HCT116 (cell line): ENCODE data around the gene SYT9. TPM values are rescaled to one million over a fixed set of nuclear protein-coding genes. Genes with fewer than 3 reads are reported as not detected.

ENCODE experiments used
- ATAC-seq: fragments of 200-7000 bp; cut with Tn5 transposase; 2 replicates; pipeline ENCODE4 v1.9.1; 2020; ENCODE audit warnings: mild to moderate bottlenecking, moderate library complexity
- BruUV-seq: library from RNA; stranded (reverse); fragments of 400-500 nt; replicated peaks from 2 replicates; lab custom pipeline; 2021; lab: Mats Ljungman, UMichigan
- CTCF ChIA-PET: fragments of 300-600 bp; sonication (Branson Sonifier 250); formaldehyde crosslinking; loops from one replicate; lab custom pipeline; 2021; ENCODE audit warnings: antibody characterized with exemption; lab: Charles Lee
- POLR2A ChIA-PET: fragments of 300-600, 350-600 bp; sonication (Branson Sonifier 250); formaldehyde crosslinking; loops from one replicate; lab custom pipeline; 2021; ENCODE audit warnings: antibody characterized with exemption; lab: Charles Lee
- RAD21 ChIA-PET, 2 experiments: fragments of 300-600 bp; sonication (Branson Sonifier 250); formaldehyde crosslinking; loops; one replicate each; lab custom pipeline; 2023; ENCODE audit warnings: low total read pairs in 2 of 2; ENCODE audit not compliant: uncharacterized antibody in 2 of 2, unreplicated experiment in 2 of 2, low non-redundant PET in 1 of 2; lab: Charles Lee
- DNase-seq: peaks from one replicate; pipeline ENCODE4 v3.0.0-alpha.2; 2010; ENCODE audit warnings: low read depth, low spot score
- H2AFZ ChIP-seq: fragments of 200-600 bp; shearing (Covaris generic), sonication (generic); 2 replicates; pipeline ENCODE4 v1.6.1; 2017; ENCODE audit warnings: low read depth, mixed run types, mixed read lengths, antibody characterized with exemption, low read length; ENCODE audit not compliant: poor library complexity, severe bottlenecking
- H3K27ac ChIP-seq: 2 replicates; pipeline ENCODE4 v1.5.1; 2012; ENCODE audit warnings: low read depth, low read length
- H3K27me3 ChIP-seq: fragments of 200-600 bp; sonication (generic); 2 replicates; pipeline ENCODE4 v1.6.1; 2016; ENCODE audit warnings: mixed run types, low read length, mixed read lengths; ENCODE audit not compliant: insufficient read depth
- H3K36me3 ChIP-seq, 2 experiments: fragments of 200-500 bp in 1 of 2; fragments of 200-600 bp in 1 of 2; sonication (Bioruptor generic) in 1 of 2; sonication (generic) in 1 of 2; 2 replicates each; pipeline versions ENCODE4 v1.5.1 to v1.6.1; 2014 to 2016; ENCODE audit warnings: low read length in 2 of 2, inconsistent platforms in 1 of 2, mixed read lengths in 1 of 2, mixed run types in 1 of 2; ENCODE audit not compliant: insufficient read depth in 2 of 2, control insufficient read depth in 1 of 2
- H3K4me1 ChIP-seq, 2 experiments: fragments of 200-600 bp in 1 of 2; sonication (generic) in 1 of 2; 2 replicates each; pipeline versions ENCODE4 v1.5.1 to v1.6.1; 2012 to 2017; ENCODE audit warnings: low read length in 2 of 2, inconsistent platforms in 1 of 2, mild to moderate bottlenecking in 1 of 2, mixed read lengths in 1 of 2, mixed run types in 1 of 2, moderate library complexity in 1 of 2; ENCODE audit not compliant: insufficient read depth in 2 of 2, control insufficient read depth in 1 of 2
- H3K4me2 ChIP-seq: fragments of 200-600 bp; sonication (generic); 2 replicates; pipeline ENCODE4 v1.6.1; 2017; ENCODE audit warnings: mixed run types, low read length, mixed read lengths
- H3K4me3 ChIP-seq, 2 experiments: fragments of 200-600 bp in 1 of 2; sonication (generic) in 1 of 2; replicated peaks in 1 of 2; 2 replicates each; pipeline ENCODE4 v1.5.1; 2011 to 2016; ENCODE audit warnings: low read length in 2 of 2, control low read depth in 1 of 2, low read depth in 1 of 2, mild to moderate bottlenecking in 1 of 2, mixed read lengths in 1 of 2, mixed run types in 1 of 2
- H3K79me2 ChIP-seq: fragments of 200-600 bp; sonication (generic); 2 replicates; pipeline ENCODE4 v1.6.1; 2017; ENCODE audit warnings: mild to moderate bottlenecking, mixed run types, low read length, moderate library complexity, mixed read lengths; ENCODE audit not compliant: insufficient read depth
- H3K9ac ChIP-seq: fragments of 200-600 bp; sonication (generic); 2 replicates; pipeline ENCODE4 v1.6.1; 2016; ENCODE audit warnings: low read length, mixed read lengths
- H3K9me2 ChIP-seq: fragments of 200-600 bp; sonication (generic), shearing (Covaris generic); 2 replicates; pipeline ENCODE4 v1.6.1; 2017; ENCODE audit warnings: mixed run types, mild to moderate bottlenecking, moderate library complexity; ENCODE audit not compliant: insufficient read depth
- H3K9me3 ChIP-seq, 2 experiments: fragments of 200-500 bp in 1 of 2; fragments of 200-600 bp in 1 of 2; sonication (Bioruptor generic) in 1 of 2; sonication (generic) in 1 of 2; 2 replicates each; pipeline ENCODE4 v1.6.1; 2014 to 2017; ENCODE audit warnings: low read length in 2 of 2, mixed read lengths in 2 of 2, inconsistent platforms in 1 of 2, low read depth in 1 of 2, mild to moderate bottlenecking in 1 of 2, mixed run types in 1 of 2, moderate library complexity in 1 of 2; ENCODE audit not compliant: control insufficient read depth in 1 of 2, insufficient read depth in 1 of 2
- H4K20me1 ChIP-seq: fragments of 200-600 bp; sonication (generic), shearing (Covaris generic); 2 replicates; pipeline ENCODE4 v1.6.1; 2017; ENCODE audit warnings: mixed run types, mild to moderate bottlenecking, moderate library complexity; ENCODE audit not compliant: insufficient read depth
- CBX3 ChIP-seq: IDR thresholded peaks from 2 replicates; pipeline ENCODE4 v1.6.1; 2012; ENCODE audit warnings: low read depth
- EZH2phosphoT487 ChIP-seq: fragments of 200-600 bp; IDR thresholded peaks from 2 replicates; pipeline ENCODE4 v1.6.1; 2018; ENCODE audit warnings: antibody characterized with exemption, borderline replicate concordance
- JUND ChIP-seq: IDR thresholded peaks from 2 replicates; pipeline ENCODE4 v1.6.1; 2012
- POLR2A ChIP-seq: IDR thresholded peaks from 2 replicates; pipeline ENCODE4 v1.7.0; 2011; ENCODE audit warnings: borderline replicate concordance; ENCODE audit not compliant: insufficient read depth, insufficient read length; ENCODE audit errors: extremely low read depth
- POLR2AphosphoS5 ChIP-seq: IDR thresholded peaks from 2 replicates; pipeline ENCODE4 v1.6.1; 2011; ENCODE audit warnings: mild to moderate bottlenecking, low read depth, low read length, moderate library complexity
- REST ChIP-seq: IDR thresholded peaks from 2 replicates; pipeline ENCODE4 v1.6.1; 2012; ENCODE audit warnings: low read depth
- SP1 ChIP-seq: IDR thresholded peaks from 2 replicates; pipeline ENCODE4 v1.6.1; 2012; ENCODE audit warnings: low read depth
- intact Hi-C: fragments of 100-400 bp; cut with micrococcal nuclease; formaldehyde crosslinking; loops from 2 replicates; pipeline ENCODE4 v1.10.0; 2022
- total RNA-seq: library from RNA; stranded (reverse); gene quantifications from one replicate; pipeline ENCODE4 v1.2.1, GENCODE V29; 2021; ENCODE audit not compliant: unreplicated experiment
- TF ChIP-seq, protein P1 (sequence below): IDR thresholded peaks from 2 replicates; pipeline ENCODE4 v1.6.1; 2011; ENCODE audit warnings: mild to moderate bottlenecking, low read length, moderate library complexity; ENCODE audit not compliant: insufficient replicate concordance; ENCODE audit errors: extremely low read depth
- TF ChIP-seq, protein P2 (sequence below), 3 experiments: fragments of 200-600 bp in 1 of 3; sonication (generic) in 1 of 3; IDR thresholded peaks in 2 of 3; conservative IDR thresholded peaks in 1 of 3; 2 replicates each; pipeline ENCODE4 v1.5.1; 2012 to 2017; ENCODE audit warnings: low read depth in 2 of 3, low read length in 2 of 3, antibody characterized with exemption in 1 of 3, borderline replicate concordance in 1 of 3, control low read depth in 1 of 3, mild to moderate bottlenecking in 1 of 3, mixed read lengths in 1 of 3, mixed run types in 1 of 3, moderate library complexity in 1 of 3; ENCODE audit not compliant: insufficient read depth in 1 of 3

The SYT9 gene
- total RNA-seq, 1 experiment from 2014 or later = not detected

DNA sequence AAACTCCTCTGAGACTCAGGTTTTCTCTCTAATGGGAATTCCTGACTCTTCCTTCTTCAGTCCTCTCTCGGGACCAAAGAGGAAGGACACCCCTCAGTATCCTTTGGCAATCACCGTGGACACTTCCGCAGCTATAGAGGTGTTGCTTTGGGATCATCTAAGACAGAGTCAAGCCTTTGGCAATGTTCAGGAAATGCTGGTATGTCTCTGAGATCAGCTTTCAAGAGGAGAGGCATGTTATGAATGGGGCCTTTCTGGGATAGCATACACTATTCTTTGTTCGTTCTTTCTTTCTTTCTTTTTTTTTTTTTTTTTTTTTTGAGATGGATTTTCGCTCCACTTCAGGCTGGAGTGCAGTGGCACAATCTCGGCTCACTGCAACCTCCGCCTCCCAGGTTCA is 219.4 kb downstream of the SYT9 start:
- H3K9me3 ChIP-seq = no peaks in the 10 kb centered on the region
- POLR2A ChIA-PET = no interaction called here
- H3K4me2 ChIP-seq = no peak overlapping the region
- no peaks in the 10 kb centered on the region for H4K20me1 ChIP-seq
- peaks cover 25% of the 10 kb centered on the region for H3K27me3 ChIP-seq
- no peaks in the 10 kb centered on the region for H3K9me2 ChIP-seq
- RAD21 ChIA-PET = no interaction called here
- CTCF ChIA-PET = interaction anchor here (0.7 kb wide), 1 partner anchor 11 kb away, joined by 3 read pairs; no protein-coding TSS in a partner anchor
- H3K4me1 ChIP-seq = no peaks in the 10 kb centered on the region
- H3K36me3 ChIP-seq = no peaks in the 10 kb centered on the region
- intact Hi-C loops = no loop called here
- no TSS peak for BruUV-seq
- no peak overlapping the region for H3K27ac ChIP-seq
- no peaks in the 10 kb centered on the region for H3K79me2 ChIP-seq
- H3K4me3 ChIP-seq = no peak overlapping the region
- TF ChIP-seq POLR2A (no peak), JUND (no peak), POLR2AphosphoS5 (no peak), EZH2phosphoT487 (no peak)
- TF ChIP-seq, protein P1, sequence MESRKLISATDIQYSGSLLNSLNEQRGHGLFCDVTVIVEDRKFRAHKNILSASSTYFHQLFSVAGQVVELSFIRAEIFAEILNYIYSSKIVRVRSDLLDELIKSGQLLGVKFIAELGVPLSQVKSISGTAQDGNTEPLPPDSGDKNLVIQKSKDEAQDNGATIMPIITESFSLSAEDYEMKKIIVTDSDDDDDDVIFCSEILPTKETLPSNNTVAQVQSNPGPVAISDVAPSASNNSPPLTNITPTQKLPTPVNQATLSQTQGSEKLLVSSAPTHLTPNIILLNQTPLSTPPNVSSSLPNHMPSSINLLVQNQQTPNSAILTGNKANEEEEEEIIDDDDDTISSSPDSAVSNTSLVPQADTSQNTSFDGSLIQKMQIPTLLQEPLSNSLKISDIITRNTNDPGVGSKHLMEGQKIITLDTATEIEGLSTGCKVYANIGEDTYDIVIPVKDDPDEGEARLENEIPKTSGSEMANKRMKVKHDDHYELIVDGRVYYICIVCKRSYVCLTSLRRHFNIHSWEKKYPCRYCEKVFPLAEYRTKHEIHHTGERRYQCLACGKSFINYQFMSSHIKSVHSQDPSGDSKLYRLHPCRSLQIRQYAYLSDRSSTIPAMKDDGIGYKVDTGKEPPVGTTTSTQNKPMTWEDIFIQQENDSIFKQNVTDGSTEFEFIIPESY = no peak
- ATAC-seq (no peak), DNase-seq (no peak)
- no peak overlapping the region for H2AFZ ChIP-seq
- H3K9ac ChIP-seq = no peak overlapping the region

- ChIA-PET CTCF (no interaction called here), RAD21 (no interaction called here), POLR2A (no interaction called here)
- Histone ChIP-seq H2AFZ (no peak overlapping the region), H3K4me3 (no peak overlapping the region), H3K9me2 (no peaks in the 10 kb centered on the region), H3K27me3 (peaks cover 45% of the 10 kb centered on the region), H4K20me1 (no peaks in the 10 kb centered on the region), H3K9ac (no peak overlapping the region), H3K27ac (no peak overlapping the region), H3K36me3 (no peaks in the 10 kb centered on the region), H3K9me3 (no peaks in the 10 kb centered on the region), H3K4me1 (no peaks in the 10 kb centered on the region), H3K79me2 (no peaks in the 10 kb centered on the region), H3K4me2 (no peak overlapping the region)
- ATAC-seq (no peak), DNase-seq (no peak)
- no TSS peak for BruUV-seq
- intact Hi-C loops = no loop called here
- TF ChIP-seq, protein P2, sequence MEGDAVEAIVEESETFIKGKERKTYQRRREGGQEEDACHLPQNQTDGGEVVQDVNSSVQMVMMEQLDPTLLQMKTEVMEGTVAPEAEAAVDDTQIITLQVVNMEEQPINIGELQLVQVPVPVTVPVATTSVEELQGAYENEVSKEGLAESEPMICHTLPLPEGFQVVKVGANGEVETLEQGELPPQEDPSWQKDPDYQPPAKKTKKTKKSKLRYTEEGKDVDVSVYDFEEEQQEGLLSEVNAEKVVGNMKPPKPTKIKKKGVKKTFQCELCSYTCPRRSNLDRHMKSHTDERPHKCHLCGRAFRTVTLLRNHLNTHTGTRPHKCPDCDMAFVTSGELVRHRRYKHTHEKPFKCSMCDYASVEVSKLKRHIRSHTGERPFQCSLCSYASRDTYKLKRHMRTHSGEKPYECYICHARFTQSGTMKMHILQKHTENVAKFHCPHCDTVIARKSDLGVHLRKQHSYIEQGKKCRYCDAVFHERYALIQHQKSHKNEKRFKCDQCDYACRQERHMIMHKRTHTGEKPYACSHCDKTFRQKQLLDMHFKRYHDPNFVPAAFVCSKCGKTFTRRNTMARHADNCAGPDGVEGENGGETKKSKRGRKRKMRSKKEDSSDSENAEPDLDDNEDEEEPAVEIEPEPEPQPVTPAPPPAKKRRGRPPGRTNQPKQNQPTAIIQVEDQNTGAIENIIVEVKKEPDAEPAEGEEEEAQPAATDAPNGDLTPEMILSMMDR (IDR thresholded peaks at IDR 0.05 in 2 of 3, conservative IDR thresholded peaks at IDR 0.05 in 1 of 3; ENCODE audit: borderline replicate concordance in 1 of 3, insufficient read depth in 1 of 3, low read depth in 2 of 3, low read length in 2 of 3) = no peak
- TF ChIP-seq JUND (no peak), CBX3 (no peak), POLR2AphosphoS5 (no peak), SP1 (no peak), POLR2A (no peak), REST (no peak)
- TF ChIP-seq, protein P1 = no peak
Observed at GRCh38 chr11:7473717-7474116, 222.0 kb downstream of the SYT9 start.
